Suppressor macrophage treated with lipopolysaccharide for 4 hours (primary cell): ENCODE results near the gene RPEL1.
A peak's percentile ranks its signal among the peaks of the same experiment; 100 is the strongest.

Experiments
- DNase-seq: peaks from one replicate; pipeline ENCODE4 v3.0.0-alpha.2; 2020

The RPEL1 gene

DNA sequence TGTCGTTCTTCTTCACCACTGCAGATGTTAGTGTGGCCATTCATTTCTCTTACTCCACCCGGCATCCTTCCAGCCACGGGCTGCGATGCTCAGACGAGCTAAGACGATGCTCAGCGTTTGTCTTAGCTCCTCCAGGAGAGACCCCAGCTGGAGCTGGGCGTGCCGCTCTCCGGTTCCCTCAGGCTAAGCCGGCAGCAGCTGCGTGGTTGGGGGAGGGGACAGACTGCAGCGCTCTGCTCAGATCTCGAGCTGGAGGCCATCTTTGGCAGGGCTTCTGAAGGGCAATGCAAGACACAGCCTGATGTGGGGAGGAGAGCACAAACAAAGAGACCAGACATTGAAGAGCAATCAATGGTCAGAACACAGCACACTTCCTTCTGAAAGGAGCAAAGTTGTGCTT is 36.1 kb downstream of the RPEL1 start:
- no peak for DNase-seq

GRCh38 chr10:103282961-103283360 is 37.3 kb downstream of the RPEL1 start:
- DNase-seq: no peak

- DNase-seq: peak; percentile 85
These were observed 38.5 kb downstream of the RPEL1 start for GRCh38 chr10:103284170-103284569.

DNA sequence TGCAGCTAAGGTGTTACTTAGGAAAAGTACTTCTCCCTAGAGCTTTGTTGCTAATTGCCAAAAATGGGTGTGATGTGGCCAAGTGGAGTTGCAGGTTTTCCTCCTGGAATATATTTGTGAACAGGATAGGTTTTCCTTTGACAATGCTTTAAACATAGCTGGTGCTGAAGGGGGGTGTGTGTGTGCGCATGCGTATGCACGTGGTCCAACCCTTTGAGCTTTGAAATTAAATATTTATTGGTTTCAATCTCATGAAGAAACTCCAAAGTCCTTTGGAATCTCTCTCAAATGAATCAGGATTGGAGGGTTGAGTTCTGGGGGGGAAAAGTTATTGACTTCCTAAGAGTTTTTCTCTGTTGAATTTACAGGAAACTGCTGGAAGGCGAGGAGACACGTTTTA is 42.3 kb downstream of the RPEL1 start:
- DNase-seq: no peak

GRCh38 chr10:103291588-103291987 is 45.9 kb downstream of the RPEL1 start:
- no peak for DNase-seq

- no peak for DNase-seq
These were observed 49.8 kb downstream of the RPEL1 start for GRCh38 chr10:103295374-103296015.
